HUES6 (cell line): ENCODE data around the gene FOXP2.
"Not testable (repeated sequence)": the region's sequence is repeated elsewhere in the genome, so short reads cannot be mapped to it uniquely, and the experiment has no call there.

Experiments used
- H3K27ac ChIP-seq: 2 replicates; pipeline ENCODE4 v1.7.0; 2013; ENCODE audit warnings: low read depth, mild to moderate bottlenecking, low read length, inconsistent platforms
- H3K27me3 ChIP-seq: 2 replicates; pipeline ENCODE4 v1.6.1; 2013; ENCODE audit warnings: low read length; ENCODE audit not compliant: control insufficient read depth, insufficient read depth
- H3K36me3 ChIP-seq: 2 replicates; pipeline ENCODE4 v1.6.1; 2013; ENCODE audit warnings: low read length; ENCODE audit not compliant: control insufficient read depth, insufficient read depth
- H3K4me1 ChIP-seq: 2 replicates; pipeline ENCODE4 v1.6.1; 2013; ENCODE audit warnings: low read length; ENCODE audit not compliant: control insufficient read depth, insufficient read depth
- H3K4me3 ChIP-seq: 2 replicates; pipeline ENCODE4 v1.5.1; 2013; ENCODE audit warnings: low read depth, low read length
- H3K9ac ChIP-seq: one replicate; pipeline ENCODE4 v1.6.1; 2013; ENCODE audit warnings: mild to moderate bottlenecking, low read length
- H3K9me3 ChIP-seq: 2 replicates; pipeline ENCODE4 v1.6.1; 2013; ENCODE audit warnings: low read depth, low read length; ENCODE audit not compliant: control insufficient read depth, insufficient read depth

The FOXP2 gene

DNA sequence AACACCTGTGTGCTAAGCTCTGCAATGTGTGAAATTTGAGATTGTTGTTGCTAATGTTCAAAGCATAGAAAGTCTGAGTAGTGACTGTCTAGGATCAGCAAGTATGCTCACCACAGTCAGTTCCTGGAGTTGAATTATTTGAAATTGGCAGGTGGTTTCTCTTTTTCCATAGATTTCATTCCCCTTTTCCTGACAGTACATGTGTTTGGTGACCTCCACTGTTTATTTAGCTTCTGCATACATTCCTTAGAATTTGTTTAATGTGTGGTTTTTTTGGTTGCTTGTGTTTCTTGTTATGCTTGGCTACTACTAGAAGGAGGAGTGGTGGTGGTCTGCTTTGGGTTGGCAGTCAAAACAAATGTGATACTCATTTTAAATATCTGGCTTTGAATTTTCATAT lies 52.3 kb downstream of the FOXP2 start:
- no peaks in the 10 kb centered on the region for H3K27me3 ChIP-seq
- no peak overlapping the region for H3K9ac ChIP-seq
- no peak overlapping the region for H3K27ac ChIP-seq
- H3K4me1 ChIP-seq, result no peaks in the 10 kb centered on the region
- H3K4me3 ChIP-seq, result no peak overlapping the region
- H3K9me3 ChIP-seq, result no peaks in the 10 kb centered on the region
- H3K36me3 ChIP-seq, result no peaks in the 10 kb centered on the region

- Histone ChIP-seq H3K27me3 (no peaks in the 10 kb centered on the region), H3K9ac (no peak overlapping the region), H3K9me3 (no peaks in the 10 kb centered on the region), H3K36me3 (no peaks in the 10 kb centered on the region), H3K27ac (no peak overlapping the region), H3K4me3 (no peak overlapping the region), H3K4me1 (no peaks in the 10 kb centered on the region)
These were observed 54.2 kb downstream of the FOXP2 start for GRCh38 chr7:114468844-114469243.

DNA sequence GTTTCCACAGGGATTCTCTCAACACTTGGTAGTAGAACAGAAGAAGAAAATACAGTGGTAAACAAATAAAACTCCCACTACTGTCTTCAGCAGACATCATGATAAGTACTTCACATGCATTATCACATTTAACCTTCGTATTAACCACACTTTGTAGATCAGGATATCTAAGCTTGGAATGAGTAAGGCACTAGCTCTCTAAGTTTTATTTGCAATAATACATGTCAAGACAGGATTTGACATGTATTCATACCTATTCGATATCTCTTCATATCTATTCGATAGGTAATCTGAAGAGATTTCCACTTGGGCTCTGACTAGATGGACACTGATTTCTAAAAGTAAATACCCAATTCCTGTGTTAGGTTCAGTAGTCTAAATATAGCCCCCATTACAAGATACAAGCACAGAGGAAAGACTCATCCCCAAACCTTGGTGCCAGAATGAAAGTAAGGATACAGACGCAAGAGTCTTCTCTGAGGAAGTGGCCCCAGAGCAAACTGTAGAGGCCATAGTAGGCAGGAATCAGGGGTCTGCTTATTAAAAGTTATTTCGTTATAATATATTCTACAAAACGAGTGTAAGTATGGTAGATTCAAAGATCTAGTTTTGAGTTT lies 58.4 kb downstream of the FOXP2 start:
- Histone ChIP-seq H3K36me3 (no peaks in the 10 kb centered on the region), H3K9ac (no peak overlapping the region), H3K4me1 (no peaks in the 10 kb centered on the region), H3K27me3 (no peaks in the 10 kb centered on the region), H3K9me3 (no peaks in the 10 kb centered on the region), H3K4me3 (no peak overlapping the region), H3K27ac (no peak overlapping the region)

- no peaks in the 10 kb centered on the region for H3K4me1 ChIP-seq
- H3K27ac ChIP-seq, result no peak overlapping the region
- H3K9me3 ChIP-seq, result no peaks in the 10 kb centered on the region
- no peaks in the 10 kb centered on the region for H3K36me3 ChIP-seq
- H3K4me3 ChIP-seq, result no peak overlapping the region
- no peak overlapping the region for H3K9ac ChIP-seq
- H3K27me3 ChIP-seq, result no peaks in the 10 kb centered on the region
These were observed 63.8 kb downstream of the FOXP2 start for GRCh38 chr7:114478384-114478783.

GRCh38 chr7:114481999-114482398 lies 67.4 kb downstream of the FOXP2 start:
- H3K4me1 ChIP-seq, result no peaks in the 10 kb centered on the region
- H3K4me3 ChIP-seq, result no peak overlapping the region
- H3K27me3 ChIP-seq, result no peaks in the 10 kb centered on the region
- H3K36me3 ChIP-seq, result no peaks in the 10 kb centered on the region
- no peak overlapping the region for H3K27ac ChIP-seq
- peaks cover 7% of the 10 kb centered on the region for H3K9me3 ChIP-seq
- no peak overlapping the region for H3K9ac ChIP-seq

- H3K27me3 ChIP-seq, result no peaks in the 10 kb centered on the region
These were observed 69.6 kb downstream of the FOXP2 start for GRCh38 chr7:114484226-114484625.

DNA sequence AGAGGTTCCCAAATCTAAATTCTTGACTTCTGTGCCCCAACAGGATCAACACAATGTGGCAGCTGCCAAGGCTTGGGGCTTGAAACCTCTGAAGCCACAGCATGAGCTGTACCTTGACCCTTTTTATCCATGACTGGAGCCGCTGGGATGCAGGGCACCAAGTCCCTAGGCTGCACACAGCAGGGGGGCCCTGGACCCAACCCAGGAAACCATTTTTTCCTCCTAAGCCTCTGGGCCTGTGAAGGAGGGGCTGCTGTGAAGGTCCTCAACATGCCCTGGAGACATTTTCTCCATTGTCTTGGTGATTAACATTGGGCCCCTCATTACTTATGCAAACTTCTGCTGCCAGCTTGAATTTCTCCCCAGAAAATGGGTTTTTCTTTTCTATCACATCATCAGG lies 72.6 kb downstream of the FOXP2 start:
- H3K9me3 ChIP-seq, result peaks cover 19% of the 10 kb centered on the region
- H3K27ac ChIP-seq, result no peak overlapping the region
- H3K9ac ChIP-seq, result no peak overlapping the region
- no peak overlapping the region for H3K4me3 ChIP-seq
- no peaks in the 10 kb centered on the region for H3K27me3 ChIP-seq
- no peaks in the 10 kb centered on the region for H3K36me3 ChIP-seq
- no peaks in the 10 kb centered on the region for H3K4me1 ChIP-seq

More at GRCh38 chr7:114484226-114484625, 69.6 kb downstream of the FOXP2 start:
- no peaks in the 10 kb centered on the region for H3K4me1 ChIP-seq
- no peak overlapping the region for H3K4me3 ChIP-seq
- H3K36me3 ChIP-seq, result no peaks in the 10 kb centered on the region
- peaks cover 19% of the 10 kb centered on the region for H3K9me3 ChIP-seq
- H3K9ac ChIP-seq, result no peak overlapping the region
- no peak overlapping the region for H3K27ac ChIP-seq

GRCh38 chr7:114488696-114489095 lies 74.1 kb downstream of the FOXP2 start:
- Histone ChIP-seq H3K4me3 (no peak overlapping the region), H3K36me3 (no peaks in the 10 kb centered on the region), H3K27ac (no peak overlapping the region)

GRCh38 chr7:114497491-114497890 lies 82.9 kb downstream of the FOXP2 start:
- not testable (repeated sequence) for H3K27ac ChIP-seq, H3K36me3 ChIP-seq, H3K4me1 ChIP-seq, H3K9ac ChIP-seq, H3K9me3 ChIP-seq, H3K27me3 ChIP-seq, H3K4me3 ChIP-seq

More at GRCh38 chr7:114488696-114489095, 74.1 kb downstream of the FOXP2 start:
- H3K27me3 ChIP-seq, result no peaks in the 10 kb centered on the region
- H3K9me3 ChIP-seq, result peaks cover 19% of the 10 kb centered on the region
- no peaks in the 10 kb centered on the region for H3K4me1 ChIP-seq
- H3K9ac ChIP-seq, result no peak overlapping the region

DNA sequence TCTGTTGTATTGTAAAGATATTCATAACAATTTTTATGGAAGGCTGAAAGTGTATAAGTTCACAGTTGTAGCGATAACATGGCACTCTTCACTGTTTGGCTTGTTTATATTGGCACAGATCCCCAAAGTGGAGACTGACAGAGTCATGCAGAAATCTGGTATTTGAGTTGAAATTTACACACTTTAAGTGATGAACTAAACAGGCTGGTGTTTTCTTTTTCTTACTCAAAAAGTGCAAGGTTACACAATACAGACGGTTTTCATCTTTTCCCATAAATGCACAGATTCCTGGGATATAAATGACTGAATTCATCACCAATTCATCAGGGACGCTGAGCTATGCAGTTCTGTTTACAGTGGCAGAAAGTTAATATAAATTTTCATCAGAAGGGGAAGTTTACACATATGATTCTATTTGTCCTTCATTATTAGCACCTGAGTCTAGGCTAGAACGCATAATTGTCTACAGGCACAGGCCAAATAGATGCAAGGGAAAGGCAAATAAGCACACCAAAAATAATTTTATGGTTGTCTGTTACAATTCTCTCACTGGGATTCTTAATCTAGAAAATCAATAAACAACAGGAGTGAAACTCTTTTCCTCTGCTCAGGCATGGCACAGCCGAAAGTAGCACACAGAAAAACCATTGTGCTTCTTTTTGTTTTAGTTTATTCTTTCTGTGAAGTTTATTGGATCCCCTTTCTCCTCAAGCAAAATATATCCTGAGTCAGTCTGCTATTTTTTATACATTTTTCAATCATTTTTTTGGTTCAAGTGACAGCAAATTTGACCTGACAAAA lies 88.0 kb downstream of the FOXP2 start:
- Histone ChIP-seq H3K4me1 (no peaks in the 10 kb centered on the region), H3K9ac (no peak overlapping the region), H3K27ac (no peak overlapping the region), H3K4me3 (no peak overlapping the region), H3K36me3 (no peaks in the 10 kb centered on the region), H3K27me3 (no peaks in the 10 kb centered on the region), H3K9me3 (no peaks in the 10 kb centered on the region)

- Histone ChIP-seq H3K36me3 (no peaks in the 10 kb centered on the region), H3K9ac (no peak overlapping the region), H3K4me3 (no peak overlapping the region), H3K4me1 (no peaks in the 10 kb centered on the region), H3K27me3 (no peaks in the 10 kb centered on the region), H3K9me3 (no peaks in the 10 kb centered on the region), H3K27ac (no peak overlapping the region)
These were observed 90.0 kb downstream of the FOXP2 start for GRCh38 chr7:114504586-114504985.
